ENCODE measurements around the gene DMXL1. TPM values are rescaled to one million over a fixed set of nuclear protein-coding genes. Genes with fewer than 3 reads are reported as not detected.

DMXL1 gene
- total and polyA plus RNA-seq, 8 donors, result 9.9 to 30.5 (median 23.5) TPM

GRCh38 chr5:119028575-119028974 is 42.3 kb upstream of the DMXL1 start:
- intact Hi-C loops (cut with DNase I), result no loop called here
- H3K36me3 ChIP-seq, result no peaks in the 10 kb centered on the region
- H3K9me3 ChIP-seq, result no peaks in the 10 kb centered on the region
- no peaks in the 10 kb centered on the region for H3K27me3 ChIP-seq
- DNase-seq (no peak), FAIRE-seq (no peak), ATAC-seq (no peak)
- TF ChIP-seq CTCF (IDR thresholded peaks at IDR 0.05), result no peak
- no peaks in the 10 kb centered on the region for H3K4me1 ChIP-seq
- WGBS, 2 donors, result 90 to 93% methylated on average over 5 of the region's 5 CpGs
- no peak overlapping the region for H3K27ac ChIP-seq
- no peak overlapping the region for H3K4me3 ChIP-seq

- Histone ChIP-seq H3K36me3 (no peaks in the 10 kb centered on the region), H3K27ac (no peak overlapping the region), H3K4me3 (no peak overlapping the region), H3K4me1 (no peaks in the 10 kb centered on the region), H3K27me3 (no peaks in the 10 kb centered on the region), H3K9me3 (no peaks in the 10 kb centered on the region)
- 79 to 85% methylated on average over 5 of the region's 5 CpGs for WGBS, 2 donors
- ATAC-seq (no peak), FAIRE-seq (no peak), DNase-seq (no peak)
- no peak for TF ChIP-seq CTCF (IDR thresholded peaks at IDR 0.05)
- intact Hi-C loops (cut with DNase I), result no loop called here
These were observed 39.6 kb upstream of the DMXL1 start for GRCh38 chr5:119031011-119031886.

GRCh38 chr5:119031905-119032304 is 39.0 kb upstream of the DMXL1 start:
- FAIRE-seq, result no peak
- H3K4me1 ChIP-seq, result peaks cover under 1 to 6% (median 3%) of the 10 kb centered on the region in 3 donors
- H3K9me3 ChIP-seq, result no peaks in the 10 kb centered on the region
- peak in 1 of 4 donors; percentile 52 for ATAC-seq
- no peak overlapping the region for H3K4me3 ChIP-seq
- WGBS, 2 donors, result 81 to 88% methylated on average over 4 of the region's 4 CpGs
- H3K27ac ChIP-seq, result no peak overlapping the region
- intact Hi-C loops (cut with DNase I), result no loop called here
- DNase-seq, result no peak
- no peak for TF ChIP-seq CTCF (IDR thresholded peaks at IDR 0.05)
- H3K36me3 ChIP-seq, result no peaks in the 10 kb centered on the region
- H3K27me3 ChIP-seq, result no peaks in the 10 kb centered on the region

- no peaks in the 10 kb centered on the region for H3K27me3 ChIP-seq
- intact Hi-C loops (cut with DNase I), result no loop called here
- 87 to 99% methylated on average over 3 of the region's 3 CpGs for WGBS, 2 donors
- H3K9me3 ChIP-seq, result no peaks in the 10 kb centered on the region
- DNase-seq (no peak), ATAC-seq (peak in 2 of 4 donors; percentile 45 to 48), FAIRE-seq (no peak)
- TF ChIP-seq CTCF (IDR thresholded peaks at IDR 0.05), result no peak
- no peak overlapping the region for H3K4me3 ChIP-seq
- H3K36me3 ChIP-seq, result no peaks in the 10 kb centered on the region
- peaks cover 7 to 10% (median 7%) of the 10 kb centered on the region in 3 donors for H3K4me1 ChIP-seq
- no peak overlapping the region for H3K27ac ChIP-seq
These were observed 38.2 kb upstream of the DMXL1 start for GRCh38 chr5:119032656-119033055.

GRCh38 chr5:119033135-119033534 is 37.8 kb upstream of the DMXL1 start:
- WGBS, 2 donors, result 77% methylated on average over 3 of the region's 3 CpGs
- TF ChIP-seq CTCF (IDR thresholded peaks at IDR 0.05), result no peak
- no peak for FAIRE-seq
- Histone ChIP-seq H3K4me1 (peaks cover 10 to 15% (median 12%) of the 10 kb centered on the region in 3 donors), H3K27me3 (no peaks in the 10 kb centered on the region), H3K27ac (no peak overlapping the region), H3K9me3 (no peaks in the 10 kb centered on the region), H3K4me3 (no peak overlapping the region), H3K36me3 (no peaks in the 10 kb centered on the region)
- ATAC-seq, result no peak
- intact Hi-C loops (cut with DNase I), result no loop called here
- DNase-seq, result no peak
